PC-9 (cell line): ENCODE measurements around the gene APOBR. TPM values are rescaled to one million over a fixed set of nuclear protein-coding genes. Genes with fewer than 3 reads are reported as not detected.

Experiments used
- BruUV-seq: library from RNA; stranded (reverse); fragments of 400-500 nt; replicated peaks from 2 replicates; lab custom pipeline; 2021; lab: Mats Ljungman, UMichigan
- CTCF ChIA-PET: fragments of 300-600 bp; sonication (Branson Sonifier 250); formaldehyde crosslinking; loops from one replicate; lab custom pipeline; 2022; ENCODE audit warnings: antibody characterized with exemption; lab: Charles Lee
- POLR2A ChIA-PET: fragments of 300-600 bp; sonication (Branson Sonifier 250); formaldehyde crosslinking; loops from one replicate; lab custom pipeline; 2022; ENCODE audit warnings: antibody characterized with exemption; ENCODE audit not compliant: unreplicated experiment; lab: Charles Lee
- DNase-seq, 2 experiments: peaks; one replicate each; pipeline versions ENCODE4 v3.0.0 to v3.0.0-alpha.2; 2015 to 2022; ENCODE audit warnings: mixed read lengths in 1 of 2
- H2AFZ ChIP-seq: fragments of 200-600 bp; sonication (generic); 2 replicates; pipeline ENCODE4 v1.8.1; 2017; ENCODE audit warnings: antibody characterized with exemption
- H3F3A ChIP-seq: fragments of 200-600 bp; sonication (generic); 2 replicates; pipeline ENCODE4 v1.8.1; 2017; ENCODE audit warnings: antibody characterized with exemption, mild to moderate bottlenecking, low read depth; ENCODE audit not compliant: insufficient read depth
- H3K27ac ChIP-seq: fragments of 200-600 bp; sonication (generic); 2 replicates; pipeline ENCODE4 v1.6.1; 2016; ENCODE audit warnings: mixed run types
- H3K27me3 ChIP-seq: fragments of 200-600 bp; sonication (generic); 2 replicates; pipeline ENCODE4 v1.6.1; 2016; ENCODE audit warnings: low read depth, mixed run types; ENCODE audit not compliant: insufficient read depth
- H3K36me3 ChIP-seq: fragments of 200-600 bp; sonication (generic); 2 replicates; pipeline ENCODE4 v1.6.1; 2016; ENCODE audit warnings: low read depth, mixed run types
- H3K4me1 ChIP-seq: fragments of 200-600 bp; sonication (generic); replicated peaks from 2 replicates; pipeline ENCODE4 v1.6.1; 2016; ENCODE audit warnings: mixed run types; ENCODE audit not compliant: insufficient read depth
- H3K4me2 ChIP-seq: fragments of 200-600 bp; sonication (generic); 2 replicates; pipeline ENCODE4 v1.6.1; 2017; ENCODE audit warnings: mixed run types
- H3K4me3 ChIP-seq: fragments of 200-600 bp; sonication (generic); 2 replicates; pipeline ENCODE4 v1.6.1; 2016; ENCODE audit warnings: mixed run types
- H3K79me2 ChIP-seq: fragments of 200-600 bp; sonication (generic); 2 replicates; pipeline ENCODE4 v1.6.1; 2017; ENCODE audit warnings: low read depth, mixed run types
- H3K9me2 ChIP-seq: fragments of 200-600 bp; sonication (generic); 2 replicates; pipeline ENCODE4 v1.8.1; 2017; ENCODE audit warnings: mild to moderate bottlenecking; ENCODE audit not compliant: insufficient read depth
- H3K9me3 ChIP-seq: fragments of 200-600 bp; sonication (generic); 2 replicates; pipeline ENCODE4 v1.8.1; 2016; ENCODE audit warnings: low read depth; ENCODE audit not compliant: insufficient read depth
- H4K20me1 ChIP-seq: fragments of 200-600 bp; sonication (generic); 2 replicates; pipeline ENCODE4 v1.8.1; 2017; ENCODE audit not compliant: insufficient read depth
- CTCF ChIP-seq: fragments of 200-600 bp; sonication (generic); conservative IDR thresholded peaks from 2 replicates; pipeline ENCODE4 v1.6.1; 2017; ENCODE audit warnings: mixed run types, antibody characterized with exemption, mild to moderate bottlenecking, moderate library complexity
- EZH2 ChIP-seq: fragments of 200-600 bp; sonication (generic); IDR thresholded peaks from 2 replicates; pipeline ENCODE4 v1.8.0; 2017; ENCODE audit warnings: antibody characterized with exemption, low read depth
- intact Hi-C: fragments of 100-400 bp; cut with micrococcal nuclease; formaldehyde crosslinking; loops from one replicate; pipeline ENCODE4 v1.10.0; 2022; ENCODE audit not compliant: unreplicated experiment
- total RNA-seq: library from RNA; stranded (reverse); gene quantifications from 2 replicates; pipeline ENCODE4 v1.2.3, GENCODE V29; 2021

The APOBR gene
- total RNA-seq, 1 experiment from 2014 or later, result 2.4 TPM

GRCh38 chr16:28532940-28533647, 38.7 kb downstream of the APOBR start:
- H3K27me3 ChIP-seq, result no peaks in the 10 kb centered on the region
- ChIA-PET CTCF (no interaction called here), POLR2A (interaction anchor here (0.6 kb wide), 1 partner anchor 28 kb away, joined by 5 read pairs; no protein-coding TSS in a partner anchor)
- no peaks in the 10 kb centered on the region for H4K20me1 ChIP-seq
- TF ChIP-seq CTCF (no peak), EZH2 (no peak)
- H3K4me2 ChIP-seq, result no peak overlapping the region
- no peak for DNase-seq
- H3K4me3 ChIP-seq, result no peak overlapping the region
- intact Hi-C loops, result no loop called here
- H3K27ac ChIP-seq, result no peak overlapping the region
- no peaks in the 10 kb centered on the region for H3K36me3 ChIP-seq
- BruUV-seq, result no TSS peak
- no peaks in the 10 kb centered on the region for H3K9me2 ChIP-seq
- no peaks in the 10 kb centered on the region for H3K79me2 ChIP-seq
- H2AFZ ChIP-seq, result no peak overlapping the region
- no peaks in the 10 kb centered on the region for H3K9me3 ChIP-seq
- peaks cover 21% of the 10 kb centered on the region; the same call in 1 of the 2 replicates for H3F3A ChIP-seq
- peaks cover 26% of the 10 kb centered on the region for H3K4me1 ChIP-seq

- Histone ChIP-seq H2AFZ (no peak overlapping the region), H3K4me3 (no peak overlapping the region), H3K36me3 (no peaks in the 10 kb centered on the region), H3F3A (peaks cover 8% of the 10 kb centered on the region; the same call in 1 of the 2 replicates), H3K9me2 (no peaks in the 10 kb centered on the region), H3K4me2 (no peak overlapping the region), H3K27me3 (no peaks in the 10 kb centered on the region), H3K79me2 (no peaks in the 10 kb centered on the region), H3K9me3 (no peaks in the 10 kb centered on the region), H3K4me1 (peaks cover 23% of the 10 kb centered on the region), H3K27ac (no peak overlapping the region), H4K20me1 (no peaks in the 10 kb centered on the region)
- ChIA-PET CTCF (no interaction called here), POLR2A (no interaction called here)
- DNase-seq, result no peak
- intact Hi-C loops, result no loop called here
- BruUV-seq, result no TSS peak
- no peak for TF ChIP-seq EZH2
- TF ChIP-seq CTCF, result no peak
Measured at GRCh38 chr16:28534542-28535373, 40.3 kb downstream of the APOBR start.

GRCh38 chr16:28537076-28537475, 42.6 kb downstream of the APOBR start:
- no peak overlapping the region for H2AFZ ChIP-seq
- no peak overlapping the region for H3K4me3 ChIP-seq
- CTCF ChIA-PET, result no interaction called here
- no peaks in the 10 kb centered on the region for H3K9me3 ChIP-seq
- POLR2A ChIA-PET, result no interaction called here
- H3K27ac ChIP-seq, result no peak overlapping the region
- peaks cover 2% of the 10 kb centered on the region; the same call in 1 of the 2 replicates for H3F3A ChIP-seq
- H4K20me1 ChIP-seq, result no peaks in the 10 kb centered on the region
- no peaks in the 10 kb centered on the region for H3K36me3 ChIP-seq
- H3K27me3 ChIP-seq, result no peaks in the 10 kb centered on the region
- peak overlapping the region; percentile 57 for H3K4me2 ChIP-seq
- no peak for DNase-seq
- H3K79me2 ChIP-seq, result no peaks in the 10 kb centered on the region
- intact Hi-C loops, result no loop called here
- BruUV-seq, result no TSS peak
- TF ChIP-seq CTCF (no peak), EZH2 (no peak)
- no peaks in the 10 kb centered on the region for H3K9me2 ChIP-seq
- H3K4me1 ChIP-seq, result peaks cover 19% of the 10 kb centered on the region
